ENCODE data around the gene CPE.

DNA sequence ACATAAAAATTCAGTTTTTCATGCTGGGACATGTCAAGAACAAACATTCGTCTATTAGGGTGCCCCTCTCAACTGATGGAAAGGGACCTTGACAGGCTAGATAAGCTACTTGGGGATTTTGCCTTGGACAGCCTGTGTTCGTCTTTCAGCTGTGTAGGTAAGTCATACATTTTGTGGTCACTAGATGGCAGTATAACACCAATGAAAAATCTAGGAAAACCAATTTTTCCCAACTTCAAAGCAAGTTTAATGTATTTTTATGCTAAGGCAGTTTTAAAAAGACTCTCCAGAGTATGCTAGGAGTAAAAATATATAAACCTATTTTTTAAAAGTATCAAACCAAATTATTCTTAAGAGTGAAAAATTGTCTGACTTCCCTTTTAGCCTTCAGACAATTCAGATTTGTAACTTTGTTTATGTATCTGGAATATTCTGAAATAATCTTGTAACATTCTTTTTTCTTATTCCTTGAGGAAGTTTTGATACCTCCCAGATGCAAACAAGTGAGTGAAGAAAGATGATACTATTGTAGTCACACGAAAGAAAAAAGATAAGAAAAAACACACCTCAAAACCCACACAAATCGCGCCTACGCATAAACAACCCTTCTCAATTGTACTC is 158.3 kb downstream of the CPE start:
- TF ChIP-seq, protein P1, sequence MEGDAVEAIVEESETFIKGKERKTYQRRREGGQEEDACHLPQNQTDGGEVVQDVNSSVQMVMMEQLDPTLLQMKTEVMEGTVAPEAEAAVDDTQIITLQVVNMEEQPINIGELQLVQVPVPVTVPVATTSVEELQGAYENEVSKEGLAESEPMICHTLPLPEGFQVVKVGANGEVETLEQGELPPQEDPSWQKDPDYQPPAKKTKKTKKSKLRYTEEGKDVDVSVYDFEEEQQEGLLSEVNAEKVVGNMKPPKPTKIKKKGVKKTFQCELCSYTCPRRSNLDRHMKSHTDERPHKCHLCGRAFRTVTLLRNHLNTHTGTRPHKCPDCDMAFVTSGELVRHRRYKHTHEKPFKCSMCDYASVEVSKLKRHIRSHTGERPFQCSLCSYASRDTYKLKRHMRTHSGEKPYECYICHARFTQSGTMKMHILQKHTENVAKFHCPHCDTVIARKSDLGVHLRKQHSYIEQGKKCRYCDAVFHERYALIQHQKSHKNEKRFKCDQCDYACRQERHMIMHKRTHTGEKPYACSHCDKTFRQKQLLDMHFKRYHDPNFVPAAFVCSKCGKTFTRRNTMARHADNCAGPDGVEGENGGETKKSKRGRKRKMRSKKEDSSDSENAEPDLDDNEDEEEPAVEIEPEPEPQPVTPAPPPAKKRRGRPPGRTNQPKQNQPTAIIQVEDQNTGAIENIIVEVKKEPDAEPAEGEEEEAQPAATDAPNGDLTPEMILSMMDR (IDR thresholded peaks at IDR 0.05) = peak; percentile 56 to 71 (median 68)
- TF ChIP-seq POLR2AphosphoS5 (IDR thresholded peaks at IDR 0.05) = no peak
- no peak for TF ChIP-seq POLR2A (IDR thresholded peaks at IDR 0.05)
